GM19438 (cell line): ENCODE data around the gene PPP1R18.

ENCODE experiments used
- ATAC-seq: cut with Tn5 transposase; IDR thresholded peaks from one replicate; pipeline ENCODE4 v1.9.1; 2021; ENCODE audit warnings: low read depth; ENCODE audit not compliant: unreplicated experiment

PPP1R18 gene

GRCh38 chr6:30689022-30689865 lies 2.8 kb upstream of the PPP1R18 start:
- ATAC-seq: no peak

- ATAC-seq: no peak
These were observed 2.1 kb upstream of the PPP1R18 start for GRCh38 chr6:30688569-30688968.

GRCh38 chr6:30687659-30688431 lies 1.4 kb upstream of the PPP1R18 start:
- no peak for ATAC-seq

GRCh38 chr6:30686908-30687658 lies 638 bp upstream of the PPP1R18 start:
- peak; percentile 49 for ATAC-seq

DNA sequence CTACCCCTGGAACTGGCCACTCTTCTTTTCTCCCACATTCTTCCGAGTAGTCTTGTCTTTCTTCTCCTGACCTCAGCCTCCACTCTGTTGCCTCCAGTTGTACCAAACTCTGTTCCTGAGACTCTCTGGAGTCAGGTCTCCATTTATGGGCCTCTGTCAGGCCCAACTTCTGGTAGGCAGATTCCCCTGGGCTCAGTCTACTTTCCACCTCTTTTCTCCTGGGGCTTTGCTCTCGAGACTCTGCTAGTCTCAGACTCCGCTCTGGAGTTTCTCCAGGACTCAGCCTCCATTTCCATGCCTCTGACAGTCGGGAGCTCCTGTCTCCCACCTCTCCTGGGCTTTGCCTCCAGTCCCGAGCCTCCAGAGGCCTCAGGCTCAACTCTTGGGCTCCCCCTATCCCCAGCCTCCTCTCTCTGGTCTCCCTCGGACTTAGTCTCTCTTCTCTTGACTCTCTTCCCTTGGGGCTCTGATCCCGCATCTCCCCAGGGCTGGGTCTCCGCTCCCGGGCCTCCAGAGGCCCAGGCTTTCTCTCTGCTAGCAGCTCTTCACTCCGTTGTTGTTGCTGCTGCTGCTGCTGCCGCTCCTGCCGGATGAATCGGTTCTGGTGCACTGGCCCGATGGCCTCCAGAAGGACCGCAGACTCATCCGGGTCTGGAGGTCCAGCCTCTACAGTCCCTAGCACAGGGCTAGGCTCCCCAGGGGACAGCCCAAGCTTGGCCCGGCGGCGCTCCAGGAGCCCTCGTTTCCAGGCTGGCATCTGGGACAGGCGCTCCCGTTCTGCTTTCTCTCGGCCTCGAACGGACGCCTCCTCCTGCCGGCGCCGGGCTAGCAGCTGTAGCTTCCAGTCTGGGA lies 1.1 kb downstream of the PPP1R18 start:
- ATAC-seq: no peak

- ATAC-seq: no peak
These were observed 1.9 kb downstream of the PPP1R18 start for GRCh38 chr6:30684386-30685156.

DNA sequence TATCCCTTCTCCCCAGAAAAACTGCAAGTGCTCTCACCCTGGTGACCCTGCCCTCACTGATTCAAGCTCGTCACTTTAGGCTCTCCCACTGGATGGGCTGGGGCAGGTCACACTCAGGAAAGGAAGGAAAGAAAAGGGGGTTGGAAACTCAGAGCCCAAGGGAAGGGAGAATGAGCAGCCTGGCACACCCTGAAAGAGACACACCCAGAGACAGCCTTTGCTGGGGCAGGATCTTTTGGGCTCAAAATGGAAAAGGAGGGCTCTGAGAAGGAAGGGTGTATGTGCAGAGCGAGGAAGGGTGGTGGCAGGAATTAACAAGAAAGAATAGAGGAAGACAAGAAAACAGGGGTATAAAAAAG lies 2.5 kb downstream of the PPP1R18 start:
- ATAC-seq: no peak

DNA sequence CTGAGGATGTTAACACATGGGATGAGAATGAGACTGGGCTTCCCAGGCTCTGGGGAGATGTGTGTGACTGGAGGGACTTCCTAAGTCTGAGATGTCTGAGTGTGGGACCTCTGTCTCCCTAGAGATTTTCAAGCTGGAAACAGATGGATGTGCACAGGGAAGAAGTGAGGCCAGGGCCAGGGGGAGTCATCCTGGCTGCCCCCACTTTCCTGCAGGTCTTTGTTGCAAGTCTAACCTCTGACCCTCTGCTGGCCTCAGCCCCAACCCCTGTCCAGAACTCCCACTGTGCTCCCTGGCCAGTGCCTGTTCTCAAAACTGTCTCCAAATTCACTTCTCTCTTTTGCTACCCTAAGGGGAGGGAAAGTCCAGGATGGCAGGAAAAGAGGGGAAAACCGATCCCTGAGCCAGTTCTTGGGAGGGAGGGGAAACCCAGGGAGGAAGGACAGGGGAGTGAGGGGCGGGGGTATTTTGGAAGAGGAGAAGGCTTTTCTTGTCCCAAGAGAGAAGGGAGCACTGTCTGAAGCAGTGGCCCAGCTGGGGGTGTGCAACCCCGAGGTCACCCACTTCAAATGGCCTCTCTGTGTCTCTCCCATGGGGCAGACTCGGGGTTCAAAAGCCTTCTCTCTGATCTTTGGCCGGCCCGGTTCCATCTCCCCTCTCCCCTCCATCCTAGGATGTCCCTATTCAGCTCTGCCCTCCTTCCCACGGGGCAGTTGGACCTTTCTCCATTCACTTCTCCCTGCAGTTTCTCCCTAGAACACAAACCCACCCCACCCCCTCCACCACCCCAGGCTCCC lies 3.1 kb downstream of the PPP1R18 start:
- ATAC-seq: no peak

DNA sequence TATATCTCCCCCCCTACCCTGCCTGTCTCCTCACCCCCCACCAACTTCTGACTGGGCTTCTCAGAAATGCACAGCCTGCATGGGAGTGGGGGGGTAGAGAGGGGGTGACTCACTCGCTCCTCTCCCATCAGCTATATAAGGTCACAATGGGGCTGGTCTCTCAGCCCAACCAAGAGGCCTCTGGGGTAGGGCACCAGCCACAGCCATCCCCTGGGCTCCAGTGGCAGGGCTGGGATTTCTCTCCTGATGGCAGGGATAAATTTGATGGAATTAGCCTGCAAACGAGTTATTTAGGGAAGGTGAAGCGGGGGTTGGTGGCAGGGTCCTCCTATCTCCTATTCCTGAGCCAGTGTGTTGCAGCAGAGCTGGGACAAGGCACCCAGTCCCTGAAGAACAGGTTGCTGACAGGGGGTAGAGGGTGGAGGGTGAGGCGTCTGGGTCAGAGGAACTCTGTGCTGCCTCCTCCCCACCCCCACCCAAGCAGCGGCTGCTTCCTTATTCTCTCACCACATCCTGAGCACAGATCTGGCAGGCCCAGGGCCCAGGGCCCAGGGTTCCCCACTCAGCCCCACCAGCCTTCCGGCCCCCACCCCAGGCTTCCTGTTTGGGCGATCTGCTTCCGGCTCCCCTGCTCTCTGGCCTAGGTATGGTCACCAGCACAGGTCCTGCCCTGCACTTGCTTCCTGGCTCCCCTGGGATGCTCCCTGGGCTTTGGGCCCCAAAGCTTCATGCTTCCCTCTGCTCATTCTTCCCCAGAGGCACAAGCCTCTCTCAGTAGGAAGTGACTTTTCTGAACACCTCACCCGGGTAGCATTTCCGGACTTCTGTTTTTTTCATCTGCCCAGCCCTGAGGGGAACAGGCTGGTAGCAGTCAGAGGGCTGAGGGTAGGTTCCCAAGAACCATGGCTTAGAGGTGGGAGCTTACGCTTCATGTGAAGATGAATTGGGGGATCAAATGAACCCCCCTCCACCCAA lies 4.0 kb downstream of the PPP1R18 start:
- peak; percentile 43 for ATAC-seq

DNA sequence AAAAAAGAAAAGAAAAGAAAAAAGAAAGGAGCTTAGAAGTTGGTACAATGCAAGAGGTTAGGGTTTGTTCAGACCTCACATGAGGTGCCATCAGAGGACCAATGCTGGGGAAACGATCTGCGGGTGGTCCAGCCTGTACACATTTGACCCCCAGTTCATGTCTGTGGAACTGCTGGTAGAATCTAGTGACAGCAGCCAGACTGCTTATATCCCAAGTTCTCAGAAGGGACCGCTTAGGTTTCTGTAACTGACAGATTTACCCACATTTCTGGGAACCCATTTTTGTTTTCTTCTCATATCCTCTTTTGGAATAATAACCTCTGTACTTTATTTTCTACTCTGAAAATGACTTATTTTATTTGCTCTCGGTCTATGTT lies 4.7 kb downstream of the PPP1R18 start:
- no peak for ATAC-seq

GRCh38 chr6:30679765-30680535 lies 6.5 kb downstream of the PPP1R18 start:
- no peak for ATAC-seq

- no peak for ATAC-seq
These were observed 7.3 kb downstream of the PPP1R18 start for GRCh38 chr6:30678964-30679726.

DNA sequence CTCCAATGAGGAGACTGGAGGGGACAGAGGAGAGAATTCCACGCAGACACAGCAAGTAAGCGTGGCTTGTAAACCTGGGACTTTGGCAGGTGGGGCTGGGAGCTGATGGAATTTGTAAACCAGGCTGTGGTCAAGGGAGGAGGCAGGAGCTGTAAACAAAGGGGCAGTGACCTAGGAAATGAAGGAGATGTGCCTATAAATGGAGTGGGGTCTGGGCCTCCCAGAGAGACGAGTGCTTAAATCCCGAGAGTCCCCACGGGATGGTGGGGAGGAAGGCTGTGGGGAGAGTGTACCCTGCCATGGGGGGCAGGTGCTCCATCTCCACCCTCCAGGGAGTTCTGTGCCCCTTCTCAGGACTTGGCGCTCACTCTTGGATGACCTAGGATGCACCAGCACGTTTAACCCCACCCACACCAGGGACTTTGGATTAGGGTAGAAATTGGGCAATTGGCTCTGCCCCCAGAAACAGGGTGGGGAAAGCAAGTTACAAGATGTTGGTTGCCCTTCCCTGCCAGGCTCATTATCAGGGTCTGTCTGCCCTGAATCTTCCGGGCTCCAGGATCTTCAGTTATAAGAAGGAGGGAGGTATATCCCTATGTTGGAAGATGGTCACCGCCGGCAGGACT lies 9.7 kb downstream of the PPP1R18 start:
- no peak for ATAC-seq

DNA sequence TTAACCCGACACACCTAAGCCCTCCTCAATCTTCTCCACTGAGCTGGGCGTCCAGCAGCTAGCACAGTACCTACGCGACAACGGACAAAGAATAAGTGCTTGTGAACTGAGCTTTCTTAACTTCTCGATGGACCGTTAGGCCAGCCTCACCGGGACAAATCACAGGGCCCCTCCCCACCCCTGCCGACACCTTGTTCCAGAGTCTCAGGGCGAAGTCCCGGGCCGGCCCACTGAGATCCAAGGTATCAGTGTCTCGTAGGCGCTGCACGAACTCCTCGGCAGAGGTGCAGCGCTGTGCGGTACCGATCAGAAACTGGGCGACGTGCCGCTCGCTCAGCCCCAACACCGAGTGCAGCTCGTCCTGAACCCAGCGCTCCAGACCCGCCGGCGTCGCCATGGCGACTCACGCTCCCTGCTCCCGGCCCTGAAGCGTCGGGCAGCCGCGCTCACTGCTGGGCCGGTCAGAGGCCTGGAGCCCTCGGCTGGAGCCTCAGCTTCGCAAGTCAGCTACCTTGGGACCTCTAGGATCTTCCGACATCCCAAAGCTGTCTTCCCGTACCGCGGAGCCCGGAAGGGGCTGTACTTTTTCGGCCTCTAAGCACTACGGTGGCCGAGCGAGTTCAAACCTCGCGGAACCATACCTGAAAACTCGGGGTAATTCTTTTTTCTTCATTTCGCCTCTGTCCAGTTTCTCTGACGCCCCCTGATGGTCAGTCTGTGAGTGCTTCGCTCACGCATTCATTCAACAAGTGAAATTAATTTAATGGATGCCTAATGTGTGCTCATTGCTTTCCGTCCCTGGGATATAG lies 13.8 kb downstream of the PPP1R18 start, which contains the start of gene DHX16:
DHX16 (minus strand) TSS at position 562 of the 809 bp plus-strand sequence; CDS start at position 397, 165 bp downstream.
- ATAC-seq: peak; percentile 58
